Transverse colon (tissue), 4 donors: ENCODE measurements around the gene DDIT3. TPM values are rescaled to one million over a fixed set of nuclear protein-coding genes. Genes with fewer than 3 reads are reported as not detected.

Source experiments
- DNase-seq: peaks from one replicate; pipeline ENCODE4 v3.0.0-alpha.2; 2019
- H3K27ac ChIP-seq, 4 donors: fragments of 200-600 bp; sonication (generic); 2 replicates each; pipeline ENCODE4 v1.5.1; 2016 to 2018; ENCODE audit warnings: inconsistent platforms in 4 of 4
- H3K27me3 ChIP-seq: fragments of 200-600 bp; sonication (generic); 2 replicates; pipeline ENCODE4 v1.5.1; 2017; ENCODE audit warnings: inconsistent platforms
- H3K36me3 ChIP-seq, 4 donors: fragments of 200-600 bp; sonication (generic); 2 replicates each; pipeline ENCODE4 v1.5.1; 2017 to 2019; ENCODE audit warnings: inconsistent platforms in 4 of 4
- H3K4me1 ChIP-seq, 4 donors: fragments of 200-600 bp; sonication (generic); 2 replicates each; pipeline ENCODE4 v1.5.1; 2017 to 2020; ENCODE audit warnings: inconsistent platforms in 4 of 4
- H3K4me3 ChIP-seq, 4 donors: fragments of 200-600 bp; sonication (generic); 1 replicate in 1 of 4; 2 replicates in 3 of 4; pipeline versions ENCODE4 v1.5.1 to v1.6.1; 2017 to 2019; ENCODE audit warnings: inconsistent platforms in 4 of 4
- H3K9me3 ChIP-seq, 2 donors: fragments of 200-600 bp; sonication (generic); 2 replicates each; pipeline ENCODE4 v1.5.1; 2017 to 2019; ENCODE audit warnings: inconsistent platforms in 2 of 2
- CTCF ChIP-seq, 5 experiments: fragments of 200-600 bp in 3 of 5; fragments of 450-650 bp in 2 of 5; sonication (generic) in 3 of 5; IDR thresholded peaks; 1 replicate in 2 of 5; 2 replicates in 3 of 5; pipeline ENCODE4 v1.5.1; 2016 to 2017; ENCODE audit warnings: antibody characterized with exemption in 5 of 5, inconsistent platforms in 3 of 5, mild to moderate bottlenecking in 2 of 5, moderate library complexity in 1 of 5
- EP300 ChIP-seq: sonication (generic); formaldehyde crosslinking; IDR thresholded peaks from one replicate; pipeline ENCODE4 v1.6.1; 2017; ENCODE audit warnings: antibody characterized with exemption, low read depth
- POLR2A ChIP-seq: fragments of 450-650 bp; IDR thresholded peaks from one replicate; pipeline ENCODE4 v1.6.1; 2016; ENCODE audit warnings: antibody characterized with exemption, mild to moderate bottlenecking, moderate library complexity
- POLR2AphosphoS5 ChIP-seq, 3 donors: sonication (generic); formaldehyde crosslinking; IDR thresholded peaks; one replicate each; pipeline ENCODE4 v1.6.1; 2016; ENCODE audit warnings: antibody characterized with exemption in 3 of 3
- WGBS, 2 donors: methylation state at CpG; one replicate each; pipeline ENCODE4 v1.1.5; 2018; ENCODE audit warnings: low coverage in 1 of 2; 5-methylcytosine and 5-hydroxymethylcytosine counted together
- in situ Hi-C, 4 donors: fragments of 200-750 bp; cut with MboI; loops; one replicate each; pipeline versions ENCODE4 v1.15.0 to v1.15.1; 2017; ENCODE audit warnings: low sequenced_read_pairs in 3 of 4, low pct_ligation_motif_present in 1 of 4, low pct_unique_long_range_greater_than_20kb in 1 of 4
- intact Hi-C: fragments of 100-400 bp; cut with DNase I; formaldehyde crosslinking; loops from one replicate; pipeline ENCODE4 v1.15.1; 2023; ENCODE audit warnings: low total_unique reads
- total RNA-seq, 4 donors: library from RNA; depleted of rRNA; stranded (reverse); fragments of >200 nt; gene quantifications; one replicate each; pipeline ENCODE4 v1.1.0, GENCODE V29; 2016

The DDIT3 gene
- total RNA-seq, 4 donors from 2014 or later: 27.6 to 338 (median 67.6) TPM

- intact Hi-C loops (no loop called here), in situ Hi-C loops (no loop called here)
- TF ChIP-seq EP300: no peak
- no peak for TF ChIP-seq CTCF (IDR thresholded peaks at IDR 0.05)
- TF ChIP-seq POLR2AphosphoS5 (IDR thresholded peaks at IDR 0.05): no peak
- TF ChIP-seq POLR2A: no peak
- H3K27me3 ChIP-seq: no peaks in the 10 kb centered on the region
- H3K27ac ChIP-seq: peak overlapping the region in 3 of 4 donors; percentile 97 to 100 (median 98)
- H3K36me3 ChIP-seq: peaks cover 0 to 38% (median 15%) of the 10 kb centered on the region in 4 donors
- no peaks in the 10 kb centered on the region for H3K9me3 ChIP-seq
- no peak for DNase-seq
- peaks cover 30 to 42% (median 35%) of the 10 kb centered on the region in 4 donors for H3K4me1 ChIP-seq
- H3K4me3 ChIP-seq: no peak overlapping the region
- 53% methylated on average over 1 of the region's 1 CpG; no CpG with 5 or more reads in 1 of the 2 donors for WGBS, 2 donors
Observed at GRCh38 chr12:57517187-57517586, 3.1 kb downstream of the DDIT3 start.

DNA sequence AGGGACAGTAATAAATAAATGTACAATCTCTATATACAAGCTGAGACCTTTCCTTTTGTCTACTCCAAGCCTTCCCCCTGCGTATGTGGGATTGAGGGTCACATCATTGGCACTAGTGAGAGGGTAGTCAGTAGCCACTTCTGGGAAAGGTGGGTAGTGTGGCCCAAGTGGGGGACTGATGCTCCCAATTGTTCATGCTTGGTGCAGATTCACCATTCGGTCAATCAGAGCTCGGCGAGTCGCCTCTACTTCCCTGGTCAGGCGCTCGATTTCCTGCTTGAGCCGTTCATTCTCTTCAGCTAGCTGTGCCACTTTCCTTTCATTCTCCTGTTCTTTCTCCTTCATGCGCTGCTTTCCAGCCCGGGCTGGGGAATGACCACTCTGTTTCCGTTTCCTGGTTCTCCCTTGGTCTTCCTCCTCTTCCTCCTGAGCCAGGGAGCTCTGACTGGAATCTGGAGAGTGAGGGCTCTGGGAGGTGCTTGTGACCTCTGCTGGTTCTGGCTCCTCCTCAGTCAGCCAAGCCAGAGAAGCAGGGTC lies 3.6 kb downstream of the DDIT3 start:
- WGBS, 2 donors: 87% methylated on average over 9 to 11 of the region's 11 CpGs
- Histone ChIP-seq H3K4me1 (peaks cover 26 to 37% (median 32%) of the 10 kb centered on the region in 4 donors), H3K9me3 (no peaks in the 10 kb centered on the region), H3K27me3 (no peaks in the 10 kb centered on the region), H3K36me3 (peaks cover 0 to 42% (median 18%) of the 10 kb centered on the region in 4 donors), H3K27ac (peak overlapping the region in 3 of 4 donors; percentile 97 to 100 (median 98)), H3K4me3 (no peak overlapping the region)
- no peak for TF ChIP-seq POLR2A
- no peak for TF ChIP-seq POLR2AphosphoS5 (IDR thresholded peaks at IDR 0.05)
- TF ChIP-seq EP300: no peak
- no peak for TF ChIP-seq CTCF (IDR thresholded peaks at IDR 0.05)
- no peak for DNase-seq
- in situ Hi-C loops: no loop called here
- intact Hi-C loops: no loop called here

GRCh38 chr12:57515934-57516541 lies 4.3 kb downstream of the DDIT3 start:
- intact Hi-C loops: no loop called here
- Histone ChIP-seq H3K36me3 (peaks cover 0 to 45% (median 21%) of the 10 kb centered on the region in 4 donors), H3K27ac (no peak overlapping the region), H3K9me3 (no peaks in the 10 kb centered on the region), H3K4me1 (peaks cover 20 to 31% (median 26%) of the 10 kb centered on the region in 4 donors), H3K27me3 (no peaks in the 10 kb centered on the region), H3K4me3 (no peak overlapping the region)
- TF ChIP-seq POLR2A (no peak), POLR2AphosphoS5 (IDR thresholded peaks at IDR 0.05) (no peak), EP300 (no peak), CTCF (IDR thresholded peaks at IDR 0.05) (no peak)
- in situ Hi-C loops: no loop called here
- WGBS, 2 donors: 84 to 88% methylated on average over 7 to 11 of the region's 11 CpGs
- no peak for DNase-seq

- in situ Hi-C loops: no loop called here
- Histone ChIP-seq H3K27me3 (no peaks in the 10 kb centered on the region), H3K4me3 (no peak overlapping the region), H3K4me1 (peaks cover 16 to 27% (median 23%) of the 10 kb centered on the region in 4 donors), H3K27ac (no peak overlapping the region), H3K9me3 (no peaks in the 10 kb centered on the region), H3K36me3 (peaks cover 0 to 45% (median 21%) of the 10 kb centered on the region in 4 donors)
- WGBS, 2 donors: 77 to 79% methylated on average over 2 to 3 of the region's 3 CpGs
- DNase-seq: no peak
- intact Hi-C loops: no loop called here
- no peak for TF ChIP-seq EP300
- TF ChIP-seq POLR2AphosphoS5 (IDR thresholded peaks at IDR 0.05): no peak
- TF ChIP-seq POLR2A: no peak
- TF ChIP-seq CTCF (IDR thresholded peaks at IDR 0.05): no peak
Observed at GRCh38 chr12:57515408-57515933, 4.8 kb downstream of the DDIT3 start.
